GM18867 (cell line): ENCODE measurements around the gene DRD4.

Experiments used
- ATAC-seq: cut with Tn5 transposase; IDR thresholded peaks from one replicate; pipeline ENCODE4 v1.9.1; 2021; ENCODE audit warnings: mild to moderate bottlenecking, moderate library complexity; ENCODE audit not compliant: unreplicated experiment

The DRD4 gene

DNA sequence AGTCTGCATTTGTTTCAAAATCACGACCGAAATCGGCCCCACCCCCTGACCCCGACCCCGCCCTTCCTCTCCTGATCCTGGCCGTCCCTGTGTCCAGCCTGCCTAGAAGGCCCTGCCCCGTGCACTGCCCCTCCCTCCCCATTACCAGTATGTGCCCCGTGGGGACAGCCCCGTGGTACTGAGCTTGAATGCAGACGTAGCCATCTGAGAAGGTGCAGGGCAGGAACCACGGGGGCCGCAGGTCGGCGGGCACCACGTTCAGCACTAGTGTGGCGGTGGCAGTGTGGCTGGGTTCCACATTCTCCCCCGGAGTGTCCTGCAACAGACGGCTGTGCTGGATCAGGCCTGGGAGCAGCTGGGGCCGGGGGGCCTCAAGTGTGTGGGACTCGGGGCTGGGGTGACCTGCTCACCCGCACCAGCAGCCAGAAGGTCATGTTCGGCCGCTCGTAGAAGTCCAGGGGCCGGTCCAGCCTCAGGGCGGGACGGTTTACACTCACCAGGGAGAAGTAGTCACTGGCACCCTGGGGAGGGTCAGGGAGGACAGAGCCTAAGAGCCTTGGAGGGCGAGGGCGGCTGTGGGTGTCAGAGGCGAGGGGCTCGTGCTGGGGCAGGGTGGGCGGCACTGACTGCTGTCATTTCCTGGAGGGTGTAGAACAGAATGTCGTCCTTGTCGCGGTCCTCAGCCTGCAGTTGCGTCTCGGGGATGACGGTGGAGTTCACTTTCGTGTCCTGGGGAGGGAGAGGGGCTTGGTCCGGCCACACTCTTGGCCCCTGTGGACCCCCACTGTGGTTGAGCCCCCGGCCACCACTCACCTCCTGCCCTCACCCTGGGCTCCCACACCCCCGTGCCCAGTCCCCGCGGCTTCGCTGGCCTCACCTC, 15.9 kb upstream of the DRD4 start:
- no peak for ATAC-seq

- no peak for ATAC-seq
These were observed 15.2 kb upstream of the DRD4 start for GRCh38 chr11:621838-622237.

DNA sequence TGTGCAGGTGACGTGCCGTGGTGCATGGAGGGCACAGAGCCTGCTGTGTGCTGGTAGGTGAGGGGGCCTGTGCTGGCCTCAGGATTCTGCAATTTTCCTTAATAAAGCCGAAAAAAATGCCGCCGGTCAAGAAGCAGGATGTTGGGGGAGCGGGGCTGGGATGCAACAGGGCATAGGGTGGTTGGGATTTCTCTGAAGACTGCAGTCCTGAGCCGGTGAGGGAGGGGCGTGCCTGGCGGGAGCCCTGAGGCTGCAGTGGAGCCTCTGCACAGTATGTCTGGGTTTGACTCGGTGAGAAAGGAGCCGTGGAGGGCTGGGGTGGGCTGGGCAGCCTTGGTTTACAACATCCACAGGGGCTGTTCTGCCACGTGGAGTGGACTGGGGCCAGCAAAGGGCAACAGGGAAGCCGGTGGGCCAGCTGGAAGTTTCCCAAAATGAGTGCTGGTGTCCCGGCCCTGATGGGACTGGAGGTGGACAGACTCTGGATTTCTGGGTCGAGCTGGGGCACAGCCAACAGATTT, 13.7 kb upstream of the DRD4 start:
- ATAC-seq = no peak

GRCh38 chr11:623999-624704, 12.9 kb upstream of the DRD4 start:
- ATAC-seq = no peak

- ATAC-seq = no peak
These were observed 12.1 kb upstream of the DRD4 start, which contains the start of gene CDHR5 for GRCh38 chr11:624705-625635. Gene CDHR5 (minus strand): TSS chr11:624955. CDS start chr11:624902, 53 bp downstream.

DNA sequence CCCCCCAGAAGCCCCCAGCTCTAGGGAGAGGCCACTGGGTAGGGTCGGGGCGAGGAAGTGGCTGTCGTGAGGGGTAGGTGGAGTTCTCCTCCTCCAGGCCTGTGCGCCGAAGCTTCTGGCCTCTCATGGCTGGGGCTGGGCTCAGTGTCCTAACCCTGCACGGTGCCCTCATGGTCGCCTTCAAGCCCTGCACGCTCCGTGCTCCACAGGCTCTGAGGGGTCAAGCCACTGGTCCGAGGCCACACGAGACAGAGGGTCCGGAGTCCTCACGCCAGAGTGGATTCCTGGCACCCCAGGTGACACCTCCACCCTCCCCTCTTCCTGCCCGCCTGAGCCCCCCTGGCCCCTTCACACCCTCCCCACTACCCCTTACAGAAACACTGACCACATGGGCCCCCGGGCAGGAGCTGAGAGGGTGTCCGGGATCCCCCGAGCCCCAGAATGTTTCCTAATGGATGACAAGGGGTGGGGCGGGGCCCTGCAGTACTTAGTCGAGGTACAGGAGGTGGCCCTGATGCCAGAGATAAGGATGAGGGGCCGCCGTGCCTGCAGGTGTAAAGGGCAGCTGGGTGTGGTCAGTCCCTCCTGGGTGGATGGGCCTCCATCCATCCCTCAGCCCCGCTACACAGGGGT, 11.3 kb upstream of the DRD4 start:
- ATAC-seq = no peak

GRCh38 chr11:626475-627307, 10.4 kb upstream of the DRD4 start, which contains the start of gene SCT:
Gene SCT (minus strand): TSS chr11:627181. CDS start chr11:627143, 38 bp downstream.
- ATAC-seq = no peak

GRCh38 chr11:627308-627576, 9.8 kb upstream of the DRD4 start:
- ATAC-seq = no peak

- no peak for ATAC-seq
These were observed 9.0 kb upstream of the DRD4 start for GRCh38 chr11:628056-628455.

- ATAC-seq = no peak
These were observed 7.9 kb upstream of the DRD4 start for GRCh38 chr11:629237-629583.

DNA sequence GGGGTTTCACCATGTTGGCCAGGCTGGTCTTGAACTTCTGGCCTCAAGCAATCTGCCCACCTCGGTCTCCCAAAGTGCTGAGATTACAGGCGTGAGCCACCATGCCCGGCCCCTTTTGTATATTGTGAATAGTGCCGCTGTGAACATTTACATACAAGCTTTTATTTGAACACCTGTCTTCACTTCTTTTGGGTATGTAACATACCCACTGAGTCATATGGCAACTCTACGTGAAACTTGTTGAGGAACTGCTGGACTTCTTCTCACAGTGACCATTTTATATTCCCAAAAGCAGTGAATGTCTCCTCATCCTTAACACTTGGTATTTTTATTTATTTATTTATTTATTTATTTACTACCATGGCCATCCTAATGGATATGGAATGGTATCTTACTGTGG, 6.2 kb upstream of the DRD4 start:
- ATAC-seq = no peak

DNA sequence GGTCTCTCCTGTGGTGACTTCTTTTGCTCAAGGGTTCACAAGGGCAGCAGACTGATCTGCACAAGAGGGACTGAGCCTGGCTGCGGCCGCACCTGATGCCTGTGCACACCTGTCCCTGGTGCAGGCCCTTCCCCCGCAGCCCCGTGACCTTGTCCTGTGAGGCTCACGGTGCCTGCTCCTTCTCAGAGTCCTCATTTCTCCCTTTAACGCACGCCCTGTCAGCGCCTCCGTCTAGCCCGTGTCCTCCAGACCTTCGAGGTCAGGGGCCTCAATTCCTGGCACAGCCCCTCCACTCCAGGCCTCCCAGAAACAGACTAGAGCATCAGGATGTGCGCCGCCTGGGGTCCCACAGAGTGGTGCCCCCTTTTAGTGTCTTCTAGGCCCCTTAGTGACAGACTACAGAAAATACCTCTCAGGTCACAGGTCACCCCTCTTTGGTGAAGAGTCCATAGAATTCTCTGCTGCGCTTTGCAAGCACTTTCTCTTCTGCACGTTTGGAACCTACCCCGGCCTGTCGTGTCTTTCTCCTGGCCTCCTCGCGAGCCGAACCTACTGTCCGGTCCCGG, 1.0 kb upstream of the DRD4 start:
- ATAC-seq = no peak

GRCh38 chr11:637333-637592, 194 bp downstream of the DRD4 start:
- ATAC-seq = no peak

GRCh38 chr11:637593-638521, 788 bp downstream of the DRD4 start:
- no peak for ATAC-seq

- no peak for ATAC-seq
These were observed 1.7 kb downstream of the DRD4 start for GRCh38 chr11:638631-639331.

DNA sequence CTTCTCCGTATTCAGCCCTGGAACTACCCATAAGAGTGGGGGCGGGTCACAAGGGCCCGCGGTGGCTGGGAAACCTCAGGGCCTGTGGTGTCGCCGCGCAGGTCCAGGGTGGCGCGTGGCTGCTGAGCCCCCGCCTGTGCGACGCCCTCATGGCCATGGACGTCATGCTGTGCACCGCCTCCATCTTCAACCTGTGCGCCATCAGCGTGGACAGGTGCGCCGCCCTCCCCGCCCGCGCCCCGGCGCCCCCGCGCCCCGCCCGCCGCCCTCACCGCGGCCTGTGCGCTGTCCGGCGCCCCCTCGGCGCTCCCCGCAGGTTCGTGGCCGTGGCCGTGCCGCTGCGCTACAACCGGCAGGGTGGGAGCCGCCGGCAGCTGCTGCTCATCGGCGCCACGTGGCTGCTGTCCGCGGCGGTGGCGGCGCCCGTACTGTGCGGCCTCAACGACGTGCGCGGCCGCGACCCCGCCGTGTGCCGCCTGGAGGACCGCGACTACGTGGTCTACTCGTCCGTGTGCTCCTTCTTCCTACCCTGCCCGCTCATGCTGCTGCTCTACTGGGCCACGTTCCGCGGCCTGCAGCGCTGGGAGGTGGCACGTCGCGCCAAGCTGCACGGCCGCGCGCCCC, 2.4 kb downstream of the DRD4 start:
- ATAC-seq = no peak

- ATAC-seq = no peak
These were observed 3.1 kb downstream of the DRD4 start for GRCh38 chr11:640021-640706.
